Measurements from ENCODE around the gene IRS2.

DNA sequence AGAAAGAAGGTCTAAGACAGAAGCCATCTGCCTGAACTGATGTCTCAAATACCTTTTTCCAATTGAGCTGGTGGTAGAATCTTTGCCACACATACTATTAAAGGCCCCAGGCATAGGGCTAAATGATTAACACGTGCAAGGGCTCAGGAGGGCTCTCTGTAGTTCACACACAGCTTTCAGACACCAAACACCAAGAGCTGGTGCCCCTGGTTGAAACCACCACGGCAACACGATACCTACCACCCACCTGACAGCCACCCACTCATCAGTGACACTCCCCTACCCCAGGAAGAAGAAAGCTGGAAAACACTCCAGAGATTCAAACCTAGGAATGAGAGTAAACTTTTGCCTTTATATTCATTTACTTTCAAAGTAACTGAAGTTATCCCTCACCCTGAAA lies 26.8 kb downstream of the IRS2 start:
- TF ChIP-seq, protein P1, sequence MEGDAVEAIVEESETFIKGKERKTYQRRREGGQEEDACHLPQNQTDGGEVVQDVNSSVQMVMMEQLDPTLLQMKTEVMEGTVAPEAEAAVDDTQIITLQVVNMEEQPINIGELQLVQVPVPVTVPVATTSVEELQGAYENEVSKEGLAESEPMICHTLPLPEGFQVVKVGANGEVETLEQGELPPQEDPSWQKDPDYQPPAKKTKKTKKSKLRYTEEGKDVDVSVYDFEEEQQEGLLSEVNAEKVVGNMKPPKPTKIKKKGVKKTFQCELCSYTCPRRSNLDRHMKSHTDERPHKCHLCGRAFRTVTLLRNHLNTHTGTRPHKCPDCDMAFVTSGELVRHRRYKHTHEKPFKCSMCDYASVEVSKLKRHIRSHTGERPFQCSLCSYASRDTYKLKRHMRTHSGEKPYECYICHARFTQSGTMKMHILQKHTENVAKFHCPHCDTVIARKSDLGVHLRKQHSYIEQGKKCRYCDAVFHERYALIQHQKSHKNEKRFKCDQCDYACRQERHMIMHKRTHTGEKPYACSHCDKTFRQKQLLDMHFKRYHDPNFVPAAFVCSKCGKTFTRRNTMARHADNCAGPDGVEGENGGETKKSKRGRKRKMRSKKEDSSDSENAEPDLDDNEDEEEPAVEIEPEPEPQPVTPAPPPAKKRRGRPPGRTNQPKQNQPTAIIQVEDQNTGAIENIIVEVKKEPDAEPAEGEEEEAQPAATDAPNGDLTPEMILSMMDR (IDR thresholded peaks at IDR 0.05 in 2 of 3, conservative IDR thresholded peaks at IDR 0.05 in 1 of 3; ENCODE audit: borderline replicate concordance in 1 of 3, insufficient read depth in 1 of 3, low read depth in 2 of 3, low read length in 2 of 3) = no peak
- no peak for TF ChIP-seq EGR1 (IDR thresholded peaks at IDR 0.05; ENCODE audit: low read depth)
